ENCODE measurements around the gene IKBKG.
A peak's percentile ranks its signal among the peaks of the same experiment; 100 is the strongest.
"Not testable (repeated sequence)": the region's sequence is repeated elsewhere in the genome, so short reads cannot be mapped to it uniquely, and the experiment has no call there.

Gene IKBKG

GRCh38 chrX:154547245-154548027 lies at the start of gene IKBKG:
TSS of gene IKBKG (plus strand) at chrX:154547620. CDS start at chrX:154552003, 4,383 bp downstream.
- peak; percentile 88 for DNase-seq

- DNase-seq = not testable (repeated sequence)
These were observed 46.0 kb upstream of the IKBKG start for GRCh38 chrX:154501423-154501822.

- no peak for DNase-seq
These were observed 45.3 kb upstream of the IKBKG start for GRCh38 chrX:154502098-154502497.

- DNase-seq = no peak
These were observed 44.4 kb upstream of the IKBKG start for GRCh38 chrX:154502989-154503388.

GRCh38 chrX:154505734-154506133 lies 41.7 kb upstream of the IKBKG start:
- DNase-seq = no peak

- no peak for DNase-seq
These were observed 40.7 kb upstream of the IKBKG start for GRCh38 chrX:154506483-154507332.

GRCh38 chrX:154507673-154508383 lies 39.6 kb upstream of the IKBKG start:
- no peak for DNase-seq

GRCh38 chrX:154508384-154508745 lies 39.1 kb upstream of the IKBKG start:
- no peak for DNase-seq

GRCh38 chrX:154509455-154509854 lies 38.0 kb upstream of the IKBKG start:
- no peak for DNase-seq

GRCh38 chrX:154511761-154512160 lies 35.7 kb upstream of the IKBKG start:
- DNase-seq = no peak

GRCh38 chrX:154512879-154513553 lies 34.4 kb upstream of the IKBKG start:
- DNase-seq = no peak

GRCh38 chrX:154513716-154514115 lies 33.7 kb upstream of the IKBKG start:
- no peak for DNase-seq

- no peak for DNase-seq
These were observed 32.1 kb upstream of the IKBKG start for GRCh38 chrX:154515090-154515965.

- DNase-seq = peak; percentile 91
These were observed 31.3 kb upstream of the IKBKG start, which contains the start of gene FAM3A for GRCh38 chrX:154515966-154516655. TSS of gene FAM3A (minus strand) at chrX:154516232. CDS start at chrX:154515772, 460 bp downstream.

GRCh38 chrX:154516656-154517100 lies 30.7 kb upstream of the IKBKG start:
- no peak for DNase-seq

GRCh38 chrX:154517101-154517781 lies 30.2 kb upstream of the IKBKG start:
- DNase-seq = no peak

- no peak for DNase-seq
These were observed 28.0 kb upstream of the IKBKG start for GRCh38 chrX:154519389-154519788.

GRCh38 chrX:154525606-154526490 lies 21.6 kb upstream of the IKBKG start:
- no peak for DNase-seq

Data from activated naive CD4-positive, alpha-beta T cell treated with anti-CD3 and anti-CD28 coated beads, Interleukin-2, amount 50 U/mL, for 16 hours (primary cell).